HepG2 (cell line): ENCODE data around the gene ADSL. TPM values are rescaled to one million over a fixed set of nuclear protein-coding genes. Genes with fewer than 3 reads are reported as not detected.

Experiments used
- ATAC-seq: fragments of 200-7000 bp; cut with Tn5 transposase; 3 replicates; pipeline ENCODE4 v1.9.1; 2020; ENCODE audit warnings: mild to moderate bottlenecking, moderate library complexity
- BruUV-seq: library from RNA; stranded (reverse); fragments of 400-500 nt; replicated peaks from 2 replicates; lab custom pipeline; 2021; lab: Mats Ljungman, UMichigan
- CTCF ChIA-PET: fragments of 300-600 bp; formaldehyde crosslinking; extraction: SDS; loops from one replicate; lab custom pipeline; 2021; ENCODE audit warnings: low total read pairs, inconsistent platforms, low intra/inter-chr PET ratio; lab: Yijun Ruan, JAX
- POLR2A ChIA-PET: fragments of 350-600 bp; sonication (Branson Sonifier 250); formaldehyde crosslinking; loops from one replicate; lab custom pipeline; 2020; ENCODE audit warnings: antibody characterized with exemption, inconsistent platforms; lab: Yijun Ruan, JAX
- DNase-seq: peaks from one replicate; pipeline ENCODE4 v3.0.0-alpha.2; 2015; ENCODE audit warnings: low spot score
- FAIRE-seq: peaks from 3 replicates; lab custom pipeline; 2011; peaks lifted over from hg19 to GRCh38; lab: Jason Lieb, UNC
- H2AFZ ChIP-seq: one replicate; pipeline ENCODE4 v1.6.1; 2011; ENCODE audit warnings: low read length, inconsistent platforms
- H3K27ac ChIP-seq: fragments of 300-600 bp; 3 replicates; pipeline ENCODE4 v1.8.0; 2011; ENCODE audit warnings: mixed run types, mild to moderate bottlenecking, mixed read lengths, low read length, inconsistent platforms; ENCODE audit not compliant: insufficient read depth; ENCODE audit errors: extremely low read length
- H3K27me3 ChIP-seq, 2 experiments: fragments of 200-600 bp in 1 of 2; 2 replicates in 1 of 2; 3 replicates in 1 of 2; pipeline versions ENCODE4 v1.6.0 to v1.8.0; 2011; ENCODE audit warnings: low read length in 2 of 2, mild to moderate bottlenecking in 2 of 2, moderate library complexity in 2 of 2, inconsistent platforms in 1 of 2; ENCODE audit not compliant: insufficient read depth in 2 of 2, control insufficient read depth in 1 of 2
- H3K36me3 ChIP-seq, 2 experiments: fragments of 200-600 bp in 1 of 2; replicated peaks in 1 of 2; 2 replicates in 1 of 2; 3 replicates in 1 of 2; pipeline versions ENCODE4 v1.5.1 to v1.8.0; 2011; ENCODE audit warnings: low read length in 2 of 2, inconsistent platforms in 1 of 2; ENCODE audit not compliant: insufficient read depth in 2 of 2, control insufficient read depth in 1 of 2
- H3K4me1 ChIP-seq: 2 replicates; pipeline ENCODE4 v1.5.1; 2012; ENCODE audit warnings: low read length, inconsistent platforms; ENCODE audit not compliant: insufficient read depth
- H3K4me2 ChIP-seq: 2 replicates; pipeline ENCODE4 v1.6.0; 2011; ENCODE audit warnings: low read depth, low read length, inconsistent platforms
- H3K4me3 ChIP-seq, 3 experiments: fragments of 200-600 bp in 1 of 3; sonication (generic), shearing (Covaris generic) in 1 of 3; replicated peaks in 1 of 3; 2 replicates each; pipeline ENCODE4 v1.5.1; 2011 to 2016; ENCODE audit warnings: low read length in 3 of 3, inconsistent platforms in 2 of 3, low read depth in 2 of 3, mild to moderate bottlenecking in 2 of 3, control low read depth in 1 of 3, mixed read lengths in 1 of 3; ENCODE audit not compliant: insufficient read depth in 1 of 3
- H3K79me2 ChIP-seq: one replicate; pipeline ENCODE4 v1.6.1; 2011; ENCODE audit warnings: low read length, inconsistent platforms; ENCODE audit not compliant: insufficient read depth
- H3K9ac ChIP-seq: 2 replicates; pipeline ENCODE4 v1.6.0; 2011; ENCODE audit warnings: mild to moderate bottlenecking, low read depth, low read length, inconsistent platforms; ENCODE audit not compliant: insufficient read depth
- H3K9me3 ChIP-seq: 2 replicates; pipeline ENCODE4 v1.5.1; 2012; ENCODE audit warnings: mild to moderate bottlenecking, low read length
- H4K20me1 ChIP-seq: 2 replicates; pipeline ENCODE4 v1.6.0; 2011; ENCODE audit warnings: inconsistent platforms, mild to moderate bottlenecking, low read length, moderate library complexity; ENCODE audit not compliant: insufficient read depth
- EED ChIP-seq: sonication (generic); formaldehyde crosslinking; IDR thresholded peaks from 2 replicates; pipeline ENCODE4 v1.5.0; 2020; ENCODE audit warnings: mild to moderate bottlenecking, missing genetic modification reagents
- HBP1 ChIP-seq: IDR thresholded peaks from 2 replicates; pipeline ENCODE4 v1.6.1; 2016; ENCODE audit warnings: low read depth, control low read depth
- JUND ChIP-seq: sonication (generic); formaldehyde crosslinking; IDR thresholded peaks from 2 replicates; pipeline ENCODE4 v1.8.0; 2022; ENCODE audit warnings: mild to moderate bottlenecking, missing genetic modification reagents
- MED13 ChIP-seq: sonication (generic); formaldehyde crosslinking; IDR thresholded peaks from 2 replicates; pipeline ENCODE4 v1.5.0; 2020; ENCODE audit warnings: missing genetic modification reagents
- NCOA5 ChIP-seq: sonication (generic); formaldehyde crosslinking; IDR thresholded peaks from 2 replicates; pipeline ENCODE4 v1.4.0; 2020; ENCODE audit warnings: missing genetic modification reagents
- SPEN ChIP-seq: sonication (generic); formaldehyde crosslinking; IDR thresholded peaks from 2 replicates; pipeline ENCODE4 v1.5.1; 2020; ENCODE audit warnings: low read depth, mild to moderate bottlenecking, missing genetic modification reagents
- XRCC5 ChIP-seq: fragments of 200-400 bp; formaldehyde crosslinking; optimal IDR thresholded peaks from 2 replicates; pipeline ENCODE3; 2017; ENCODE audit warnings: mild to moderate bottlenecking, low read length
- ZNF20 ChIP-seq: sonication (generic); formaldehyde crosslinking; IDR thresholded peaks from 2 replicates; pipeline ENCODE4 v1.4.0; 2020; ENCODE audit warnings: mild to moderate bottlenecking, moderate library complexity, missing genetic modification reagents
- ZNF230 ChIP-seq: sonication (generic); formaldehyde crosslinking; IDR thresholded peaks from 2 replicates; pipeline ENCODE4 v1.4.0; 2020; ENCODE audit warnings: mild to moderate bottlenecking, missing genetic modification reagents
- ZNF280D ChIP-seq: sonication (generic); formaldehyde crosslinking; IDR thresholded peaks from 2 replicates; pipeline ENCODE4 v1.5.1; 2020; ENCODE audit warnings: mild to moderate bottlenecking, missing genetic modification reagents
- ZNF362 ChIP-seq: sonication (generic); formaldehyde crosslinking; IDR thresholded peaks from 2 replicates; pipeline ENCODE4 v1.4.0; 2020; ENCODE audit warnings: missing genetic modification reagents, mild to moderate bottlenecking, borderline replicate concordance
- ZNF670 ChIP-seq: sonication (generic); formaldehyde crosslinking; IDR thresholded peaks from 2 replicates; pipeline ENCODE4 v1.8.0; 2022; ENCODE audit warnings: mild to moderate bottlenecking, missing genetic modification reagents, borderline replicate concordance
- ZNF788 ChIP-seq: sonication (generic); formaldehyde crosslinking; IDR thresholded peaks from 2 replicates; pipeline ENCODE4 v1.5.0; 2020; ENCODE audit warnings: mild to moderate bottlenecking, missing genetic modification reagents, borderline replicate concordance
- WGBS: methylation state at CpG from one replicate; pipeline ENCODE4 v1.1.6; 2017; ENCODE audit warnings: low lambda C conversion rate; 5-methylcytosine and 5-hydroxymethylcytosine counted together
- in situ Hi-C: cut with HindIII; loops from 2 replicates; pipeline ENCODE4 v1.10.0; 2017; ENCODE audit warnings: low pct_unique_long_range_greater_than_20kb; ENCODE audit not compliant: extremely low pct_ligation_motif_present
- intact Hi-C: fragments of 100-400 bp; cut with micrococcal nuclease; formaldehyde crosslinking; loops from one replicate; pipeline ENCODE4 v1.10.0; 2022; ENCODE audit not compliant: unreplicated experiment
- polyA plus RNA-seq, 8 experiments: library from polyadenylated mRNA; depleted of rRNA in 3 of 8; stranded (reverse) in 7 of 8; unstranded in 1 of 8; fragments of >200 nt; fragmentation: Illumina TruSeq in 4 of 8; extraction: Trizol in 4 of 8; gene quantifications; 2 replicates each; pipeline versions ENCODE4 v1.2.1 to v1.2.3, GENCODE V29; 2011 to 2016; ENCODE audit warnings: low read depth in 4 of 8, missing spikeins in 1 of 8, mixed read lengths in 1 of 8; ENCODE audit not compliant: insufficient read depth in 1 of 8
- total RNA-seq, 5 experiments: library from RNA; depleted of rRNA; stranded (reverse); fragments of >200 nt; fragmentation: Illumina TruSeq; extraction: Trizol; gene quantifications; 2 replicates each; pipeline ENCODE4 v1.2.3, GENCODE V29; 2016; ENCODE audit warnings: low read depth in 1 of 5

The ADSL gene
- total and polyA plus RNA-seq, 2 of the 13 experiments (the other 11 are each of a cell fraction or from before 2014, with no cell fraction given) = 123 to 174 TPM

- Histone ChIP-seq H3K4me1 (no peaks in the 10 kb centered on the region), H3K9me3 (no peaks in the 10 kb centered on the region), H3K9ac (no peak overlapping the region), H3K79me2 (no peaks in the 10 kb centered on the region), H3K36me3 (peaks cover 7 to 40% of the 10 kb centered on the region in 2 experiments), H3K4me2 (no peak overlapping the region), H3K4me3 (no peak overlapping the region), H3K27me3 (no peaks in the 10 kb centered on the region), H3K27ac (no peak overlapping the region), H2AFZ (no peak overlapping the region), H4K20me1 (no peaks in the 10 kb centered on the region)
- ChIA-PET CTCF (no interaction called here), POLR2A (no interaction called here)
- no peak for ATAC-seq
- FAIRE-seq = no peak
- BruUV-seq = no TSS peak
- intact Hi-C loops = no loop called here
- TF ChIP-seq ZNF362 (no peak), ZNF788 (no peak), HBP1 (CRISPR knock-in tag) (no peak), ZNF280D (no peak), JUND (CRISPR knock-in tag) (no peak), ZNF230 (no peak), NCOA5 (CRISPR knock-in tag) (no peak), ZNF670 (CRISPR knock-in tag) (no peak), SPEN (CRISPR knock-in tag) (no peak), EED (CRISPR knock-in tag) (no peak), MED13 (CRISPR knock-in tag) (no peak), XRCC5 (no peak), ZNF20 (CRISPR knock-in tag) (no peak)
- no peak for DNase-seq
- in situ Hi-C loops = no loop called here
- WGBS = 94% methylated on average over 5 of the region's 5 CpGs
Measured at GRCh38 chr22:40322021-40322420, 24.3 kb upstream of the ADSL start.
